GM18499 (cell line): ENCODE data around the gene CA4.
"Not testable (repeated sequence)": the region's sequence is repeated elsewhere in the genome, so short reads cannot be mapped to it uniquely, and the experiment has no call there.

ENCODE experiments used
- ATAC-seq: cut with Tn5 transposase; IDR thresholded peaks from one replicate; pipeline ENCODE4 v1.9.1; 2021; ENCODE audit warnings: moderate number of reproducible peaks; ENCODE audit not compliant: insufficient read depth, unreplicated experiment

CA4 gene

DNA sequence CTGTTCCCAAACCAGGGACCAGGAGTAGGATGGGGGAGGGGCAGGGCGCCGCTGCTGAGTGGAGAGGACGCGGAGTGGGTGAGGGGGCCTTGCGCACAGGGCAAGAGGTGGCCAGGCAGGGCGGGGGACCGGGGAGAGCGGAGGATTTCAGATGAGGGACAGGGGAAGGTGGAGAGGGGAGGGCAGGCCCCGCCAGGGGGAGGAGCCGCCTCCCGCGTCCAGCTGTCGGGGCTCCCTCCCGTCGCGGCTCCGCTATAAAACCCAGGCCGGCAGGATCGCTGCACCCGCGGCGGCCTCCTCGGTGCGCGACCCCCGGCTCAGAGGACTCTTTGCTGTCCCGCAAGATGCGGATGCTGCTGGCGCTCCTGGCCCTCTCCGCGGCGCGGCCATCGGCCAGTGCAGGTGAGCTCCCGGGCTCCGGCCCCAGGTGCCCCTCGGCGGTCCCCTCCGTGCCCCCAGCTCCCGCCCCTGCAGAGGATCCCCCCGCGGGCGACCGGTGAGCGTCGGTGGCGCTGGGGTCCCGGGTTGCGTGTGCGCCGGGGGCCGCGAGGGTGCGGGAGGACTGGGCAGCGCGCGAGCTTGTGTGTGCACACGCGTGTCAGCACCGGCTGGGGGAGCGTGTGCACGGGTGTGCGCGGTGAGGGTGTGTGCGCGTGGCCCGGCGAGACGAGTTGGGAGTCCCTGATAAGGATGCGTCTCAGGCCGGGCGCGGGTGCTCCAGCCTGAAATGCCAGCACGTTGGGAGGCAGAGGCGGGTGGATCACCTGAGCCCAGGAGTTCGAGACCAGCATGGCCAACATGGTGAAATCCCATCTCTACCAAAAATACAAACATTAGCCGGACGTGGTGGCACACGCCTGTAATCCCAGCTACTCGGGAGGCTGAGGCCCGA is at the start of gene CA4:
CA4 (plus strand) TSS at position 283 of the 892 bp plus-strand sequence; CDS start at position 345, 62 bp downstream.
- ATAC-seq = no peak

DNA sequence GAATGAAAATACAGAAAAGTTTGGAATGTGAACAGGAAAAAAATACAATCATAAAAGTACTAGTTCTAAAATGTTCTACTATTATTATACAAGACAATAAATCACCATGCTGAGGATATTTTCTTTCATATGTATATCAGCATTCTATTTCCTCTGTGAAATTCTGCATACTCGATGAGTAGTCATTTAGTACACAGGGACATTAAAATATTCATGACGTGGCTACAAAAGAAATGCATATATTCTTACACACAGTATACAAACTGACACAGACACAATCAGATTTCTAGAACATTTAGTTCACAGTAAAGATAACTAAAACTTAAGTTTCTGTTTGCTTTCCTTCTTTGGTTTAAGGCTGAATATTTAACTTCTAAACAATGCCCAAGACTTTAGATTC is 49.2 kb upstream of the CA4 start:
- not testable (repeated sequence) for ATAC-seq

DNA sequence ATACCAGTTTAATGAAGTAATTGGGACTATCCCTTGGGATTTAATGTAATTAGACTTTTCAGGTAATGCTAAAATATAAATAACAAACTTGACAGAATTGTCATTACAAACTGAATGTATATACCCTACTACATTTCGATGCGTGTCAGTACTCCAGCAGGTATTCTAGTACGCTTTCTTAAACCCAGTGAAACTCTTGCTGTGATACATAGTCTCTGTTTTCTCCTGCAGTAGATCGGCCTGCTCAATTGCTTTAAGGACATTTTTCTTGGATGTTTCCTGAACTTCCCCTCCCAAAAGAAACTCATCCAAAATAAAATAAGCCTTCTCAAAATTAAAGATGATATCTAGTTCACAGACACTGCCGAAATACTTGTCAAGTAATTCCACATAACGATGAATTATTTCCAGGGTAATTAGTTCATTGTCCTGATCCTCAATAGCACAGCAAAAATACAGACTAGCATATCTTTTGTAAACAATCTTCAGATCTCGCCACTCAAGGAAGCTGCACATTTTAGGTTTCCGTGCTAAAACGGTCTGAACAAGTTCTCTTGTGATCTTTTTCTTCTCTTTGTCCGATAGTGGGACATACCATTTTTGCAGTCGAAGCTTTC is 47.6 kb upstream of the CA4 start:
- not testable (repeated sequence) for ATAC-seq

DNA sequence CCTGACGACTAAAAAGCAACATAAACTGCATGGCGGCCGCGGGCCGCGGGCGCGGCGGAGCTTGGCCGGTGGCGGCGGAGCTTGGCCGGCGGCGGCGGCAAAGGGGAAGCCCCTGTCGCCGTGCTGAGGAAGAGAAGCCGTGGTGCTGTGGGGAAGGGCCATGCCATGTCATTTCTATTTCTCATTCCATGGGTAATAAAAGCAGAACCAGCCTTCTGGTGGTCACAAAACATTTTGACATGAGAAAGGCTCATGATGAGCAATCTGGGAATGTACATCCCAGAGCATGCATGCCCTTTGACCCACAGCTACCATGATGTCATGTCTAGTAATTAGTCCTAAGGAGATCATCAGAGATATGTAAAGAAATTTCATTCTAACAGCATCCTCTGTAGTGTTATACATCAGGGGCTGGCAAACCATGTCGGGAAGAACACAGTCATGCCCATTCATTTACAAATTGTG is 47.1 kb upstream of the CA4 start:
- ATAC-seq = no peak

DNA sequence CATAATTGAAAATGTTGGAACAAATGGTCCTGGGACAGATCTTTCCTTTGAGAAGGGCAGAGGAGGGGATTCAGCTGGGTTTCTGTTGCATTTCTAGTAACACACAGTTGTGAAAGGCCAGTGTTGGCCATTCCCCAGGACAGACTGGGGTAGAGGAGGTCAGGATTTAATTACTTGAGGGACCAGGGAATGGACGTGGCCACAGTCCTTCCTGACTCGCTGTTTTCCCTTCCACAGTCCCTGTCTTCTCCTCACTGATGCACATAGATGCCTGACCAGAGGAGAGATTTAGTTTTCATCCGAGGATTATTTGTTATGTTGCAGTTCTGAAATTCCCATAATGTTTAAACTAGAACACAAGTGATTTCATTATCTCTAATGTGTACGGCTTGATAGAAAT is 45.8 kb upstream of the CA4 start:
- no peak for ATAC-seq

DNA sequence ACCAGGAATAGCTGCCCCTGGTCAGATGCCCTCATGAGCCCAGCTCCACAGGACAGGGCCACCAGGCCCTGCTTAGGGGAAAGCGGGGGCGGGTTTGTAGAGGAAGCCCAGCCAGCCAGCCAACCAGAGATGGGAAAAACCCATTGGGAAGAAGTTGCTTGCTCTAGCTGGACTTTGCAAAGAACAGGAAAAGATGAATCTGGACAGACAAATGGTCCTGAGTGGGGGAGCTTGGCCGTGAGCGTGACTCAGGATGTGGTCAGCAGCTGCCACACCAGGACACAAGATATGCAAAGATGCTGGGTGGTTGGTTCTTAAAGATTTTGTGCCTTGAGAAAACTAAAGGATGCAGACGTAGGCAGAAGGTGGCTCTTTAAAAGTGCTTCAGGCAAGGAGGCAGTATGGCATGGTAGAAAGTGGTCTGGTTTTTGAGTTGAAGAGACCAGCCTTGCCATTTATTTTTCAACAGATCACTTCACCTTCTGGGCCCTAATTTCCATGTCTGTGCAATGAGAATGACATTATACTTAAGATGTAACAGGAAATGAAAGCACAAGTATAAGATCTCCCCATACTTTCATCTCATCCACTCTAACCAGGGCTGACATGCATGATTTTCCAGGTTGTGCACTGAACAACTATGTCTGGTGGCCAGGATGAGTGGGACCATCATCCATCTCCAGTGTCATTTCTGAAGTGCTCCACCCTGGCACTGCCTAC is 43.3 kb upstream of the CA4 start:
- ATAC-seq = no peak

DNA sequence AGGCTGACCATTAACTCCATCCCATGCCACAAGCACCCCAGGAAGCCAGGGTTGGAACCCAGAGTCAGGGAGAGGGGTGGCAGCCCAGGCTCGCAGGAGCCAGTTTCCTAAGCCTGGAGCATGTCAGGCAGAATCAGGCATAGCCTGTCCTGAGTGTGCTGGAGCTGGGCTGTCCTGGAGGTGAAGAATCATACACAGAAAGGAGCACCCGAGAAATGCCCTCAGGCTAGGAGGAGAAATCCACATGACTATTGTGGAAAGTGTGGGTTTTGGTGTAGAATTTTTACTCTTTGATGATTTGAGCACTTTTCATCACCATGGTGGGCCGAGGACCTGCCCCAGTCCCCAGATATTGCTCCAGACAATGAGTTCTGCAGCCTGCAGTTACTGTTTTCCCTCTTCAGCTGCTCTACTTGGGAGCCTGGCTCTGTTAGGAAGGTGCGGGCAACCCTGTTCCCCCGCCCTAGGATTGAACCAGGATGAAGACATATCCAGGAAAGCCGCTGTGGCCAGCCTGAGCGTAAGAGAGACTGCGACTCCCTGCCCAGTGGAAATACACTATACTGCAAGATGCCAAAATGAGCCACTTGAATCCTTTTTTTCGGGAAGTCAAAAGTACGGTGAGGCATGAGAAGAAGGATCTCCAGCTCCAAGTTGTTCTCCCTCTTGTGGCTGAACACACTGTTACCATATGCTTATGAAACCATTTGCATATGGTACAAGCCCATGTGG is 42.1 kb upstream of the CA4 start:
- no peak for ATAC-seq

DNA sequence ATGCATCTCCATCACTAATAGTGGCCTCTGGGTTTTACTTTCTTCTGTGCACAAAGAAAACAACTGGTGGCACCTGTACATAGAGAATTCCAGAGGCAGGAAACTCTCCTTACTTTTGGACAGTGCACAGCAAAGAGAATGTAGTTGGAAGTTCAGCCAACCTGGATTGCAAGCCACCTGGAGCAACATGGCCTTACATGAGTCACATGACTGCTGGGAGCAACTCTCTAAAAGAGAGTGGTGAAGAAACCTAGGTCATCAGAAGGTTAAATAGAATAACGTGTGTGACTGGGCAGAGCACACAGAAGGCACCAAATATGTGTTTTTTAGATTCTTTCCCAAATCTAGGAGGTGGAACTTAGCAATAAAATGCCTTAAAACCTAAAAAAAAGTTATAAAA is 41.5 kb upstream of the CA4 start:
- ATAC-seq = not testable (repeated sequence)

DNA sequence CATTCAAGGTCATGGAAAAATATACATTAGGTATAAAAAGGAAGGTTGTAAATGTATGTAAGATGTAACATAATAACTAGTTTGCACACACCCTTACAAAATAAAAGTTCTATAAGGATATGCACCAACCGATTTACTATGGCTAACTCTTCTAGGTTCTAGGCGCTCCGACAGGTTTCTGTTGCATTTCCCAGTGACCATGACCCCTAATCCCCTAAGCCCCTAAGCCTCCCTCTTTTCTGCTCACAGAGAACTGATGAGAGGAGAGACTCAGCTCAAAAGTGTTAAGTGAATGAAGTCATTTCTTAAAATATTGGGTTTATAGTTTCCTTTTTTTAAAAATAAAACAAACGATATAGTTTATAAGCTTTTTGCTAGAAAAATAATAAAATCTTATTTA is 41.1 kb upstream of the CA4 start:
- ATAC-seq = no peak

DNA sequence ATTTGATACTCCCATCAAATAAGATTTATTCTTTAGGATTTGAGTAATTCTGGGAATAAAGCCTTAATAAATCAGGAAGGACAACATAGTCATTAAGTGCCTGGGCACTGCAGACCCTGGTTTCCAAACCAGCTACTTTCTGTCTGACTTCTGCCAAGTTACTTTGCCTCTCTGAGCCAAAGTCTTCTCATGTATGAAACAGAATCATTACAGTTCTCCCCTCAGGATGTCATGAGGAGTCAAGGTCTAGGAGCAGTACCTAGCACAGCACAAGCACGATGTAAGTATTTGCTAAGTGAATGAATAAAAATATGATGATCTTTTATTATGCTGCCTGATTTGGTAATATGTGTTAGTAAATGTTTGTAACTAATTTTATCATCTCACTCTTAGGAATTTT is 40.6 kb upstream of the CA4 start:
- ATAC-seq = no peak

DNA sequence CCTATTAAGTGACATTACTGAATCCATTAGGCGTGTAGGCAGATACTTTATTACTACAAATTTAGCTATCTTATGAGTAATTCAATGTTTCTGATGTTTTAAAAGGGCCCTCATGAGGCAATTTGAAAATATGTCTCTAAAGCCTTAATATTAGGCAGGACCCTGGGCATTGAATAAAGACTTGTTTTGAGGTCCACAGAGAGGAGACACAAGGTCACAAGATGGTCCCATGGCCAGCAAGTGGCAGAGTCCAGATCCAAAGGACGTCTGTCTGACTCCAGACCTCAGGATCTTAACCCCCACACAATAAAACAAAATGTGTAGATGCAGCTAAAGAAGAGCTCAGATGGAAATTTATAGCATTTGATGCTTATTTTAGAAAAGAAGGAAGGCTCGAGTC is 39.2 kb upstream of the CA4 start:
- no peak for ATAC-seq

DNA sequence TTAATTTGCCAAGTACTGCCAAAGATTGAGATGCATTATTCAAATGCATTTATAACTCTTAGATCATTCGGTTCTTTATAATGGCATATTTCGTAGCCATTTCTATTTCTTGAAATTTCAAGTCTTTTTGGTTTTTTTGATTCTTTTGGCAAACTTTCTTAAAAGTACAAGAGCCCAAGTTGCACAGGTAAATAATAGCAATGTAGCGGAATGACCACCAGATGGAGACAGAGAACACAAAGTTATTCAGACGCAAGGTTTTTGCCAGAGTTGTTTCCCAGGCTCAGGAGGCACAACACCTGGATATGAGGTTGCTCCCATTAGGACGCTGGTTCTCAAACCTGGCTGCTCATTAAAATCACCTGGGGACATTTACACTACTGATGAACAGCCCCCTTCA is 38.1 kb upstream of the CA4 start:
- ATAC-seq = not testable (repeated sequence)

DNA sequence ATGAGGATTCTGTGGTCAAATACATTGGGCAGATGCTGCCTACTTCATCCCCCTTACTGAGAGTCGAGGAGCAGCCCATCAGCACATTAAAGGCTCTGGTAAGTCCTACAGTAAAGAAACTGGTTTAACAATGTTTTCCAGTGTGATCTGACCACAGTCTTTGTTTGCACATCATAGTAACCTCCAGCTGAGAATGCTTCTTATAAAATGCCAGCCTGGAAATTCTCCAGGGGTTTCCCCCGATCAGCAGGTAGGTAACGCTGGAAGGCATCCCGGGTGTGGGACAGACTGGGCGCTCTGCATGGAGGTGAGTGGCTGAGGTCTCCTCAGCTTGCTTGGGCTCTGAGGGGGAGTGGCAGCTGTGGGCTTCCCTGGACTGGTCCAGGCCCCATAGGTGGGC is 34.4 kb upstream of the CA4 start:
- not testable (repeated sequence) for ATAC-seq

DNA sequence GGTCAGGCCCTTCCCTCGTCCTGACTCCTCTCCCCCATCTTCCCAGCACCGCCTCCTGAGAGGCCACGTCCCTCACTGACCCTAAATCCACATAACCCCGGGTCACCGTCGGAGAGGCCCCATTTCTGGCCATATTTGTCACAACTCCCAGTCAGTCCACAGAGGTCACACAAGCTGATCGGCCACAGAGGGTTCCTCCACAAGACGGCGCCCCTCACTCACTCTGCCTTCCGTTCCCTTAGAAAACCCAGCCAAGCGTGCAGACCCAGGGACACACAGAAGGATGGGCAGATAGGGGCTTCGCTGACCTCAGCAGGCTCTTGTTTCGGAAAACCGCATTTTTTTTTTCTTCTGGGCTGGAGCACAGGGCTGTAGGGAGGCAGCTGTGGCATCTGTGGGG is 33.6 kb upstream of the CA4 start:
- ATAC-seq = not testable (repeated sequence)

DNA sequence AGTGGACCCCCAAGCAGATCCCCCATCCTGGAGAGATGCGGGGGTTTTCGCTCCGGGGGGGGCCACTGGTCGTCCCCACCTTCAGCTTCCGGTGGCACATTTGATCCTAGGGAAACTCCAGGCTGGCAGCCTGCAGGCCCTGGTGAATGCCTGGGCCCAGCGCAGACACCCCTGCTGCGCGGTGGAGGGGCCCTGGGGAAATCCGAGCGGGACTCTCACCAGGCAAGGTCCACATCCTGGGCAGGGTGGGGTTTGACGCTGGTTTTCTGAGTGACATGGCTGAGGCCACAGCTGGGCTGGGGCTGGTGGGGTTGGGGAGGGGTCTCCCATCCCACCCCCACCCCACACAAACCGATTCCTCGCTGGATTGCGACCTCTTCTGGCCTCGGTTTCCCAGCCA is 30.6 kb upstream of the CA4 start:
- ATAC-seq = not testable (repeated sequence)

DNA sequence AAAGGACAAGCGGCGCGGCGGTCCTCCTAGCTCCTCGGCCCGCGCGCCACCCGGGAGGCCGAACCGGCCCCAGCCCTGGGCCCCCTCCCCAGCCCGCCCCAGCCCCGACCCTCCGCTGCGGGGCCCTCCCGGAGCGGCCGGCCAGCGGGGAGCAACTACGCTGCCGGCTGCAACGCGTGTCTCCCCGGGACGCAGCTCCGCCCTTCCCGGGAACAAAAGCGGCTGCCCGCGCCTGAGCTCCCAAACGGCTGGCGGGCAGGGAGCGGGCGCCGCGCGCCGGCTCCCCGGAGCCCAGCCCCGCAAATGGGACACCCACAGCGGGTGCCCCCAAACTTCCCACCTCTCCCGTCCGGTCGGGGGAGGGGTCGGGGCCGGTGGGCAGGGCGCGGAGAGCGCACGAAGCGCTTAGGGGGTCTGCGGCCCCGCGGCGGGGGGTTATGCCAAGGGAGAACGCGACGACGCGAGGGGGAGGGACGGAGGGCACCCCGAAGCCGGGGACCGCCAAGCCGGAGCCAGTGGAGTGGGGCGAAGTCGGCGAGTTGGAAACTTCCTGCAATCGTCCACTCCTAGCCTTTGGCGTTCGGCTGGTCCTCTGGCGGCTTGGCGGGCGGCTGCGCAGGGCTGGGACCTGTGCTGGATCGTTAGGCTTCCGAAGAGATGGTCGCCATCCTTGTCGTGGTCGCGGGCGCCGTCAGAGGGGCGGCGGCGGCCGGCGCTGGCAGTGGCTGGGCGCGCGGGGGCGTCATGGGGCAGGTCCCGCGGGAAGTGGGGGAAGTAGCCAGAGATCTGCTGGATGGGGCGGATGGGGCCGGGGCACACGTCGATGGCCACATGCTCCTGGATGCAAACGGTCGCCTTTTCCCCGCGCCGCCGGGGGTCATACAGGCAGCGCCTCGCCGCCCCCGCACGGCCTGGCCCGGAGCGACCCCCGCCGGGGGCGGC is 29.7 kb upstream of the CA4 start:
- ATAC-seq = not testable (repeated sequence)

DNA sequence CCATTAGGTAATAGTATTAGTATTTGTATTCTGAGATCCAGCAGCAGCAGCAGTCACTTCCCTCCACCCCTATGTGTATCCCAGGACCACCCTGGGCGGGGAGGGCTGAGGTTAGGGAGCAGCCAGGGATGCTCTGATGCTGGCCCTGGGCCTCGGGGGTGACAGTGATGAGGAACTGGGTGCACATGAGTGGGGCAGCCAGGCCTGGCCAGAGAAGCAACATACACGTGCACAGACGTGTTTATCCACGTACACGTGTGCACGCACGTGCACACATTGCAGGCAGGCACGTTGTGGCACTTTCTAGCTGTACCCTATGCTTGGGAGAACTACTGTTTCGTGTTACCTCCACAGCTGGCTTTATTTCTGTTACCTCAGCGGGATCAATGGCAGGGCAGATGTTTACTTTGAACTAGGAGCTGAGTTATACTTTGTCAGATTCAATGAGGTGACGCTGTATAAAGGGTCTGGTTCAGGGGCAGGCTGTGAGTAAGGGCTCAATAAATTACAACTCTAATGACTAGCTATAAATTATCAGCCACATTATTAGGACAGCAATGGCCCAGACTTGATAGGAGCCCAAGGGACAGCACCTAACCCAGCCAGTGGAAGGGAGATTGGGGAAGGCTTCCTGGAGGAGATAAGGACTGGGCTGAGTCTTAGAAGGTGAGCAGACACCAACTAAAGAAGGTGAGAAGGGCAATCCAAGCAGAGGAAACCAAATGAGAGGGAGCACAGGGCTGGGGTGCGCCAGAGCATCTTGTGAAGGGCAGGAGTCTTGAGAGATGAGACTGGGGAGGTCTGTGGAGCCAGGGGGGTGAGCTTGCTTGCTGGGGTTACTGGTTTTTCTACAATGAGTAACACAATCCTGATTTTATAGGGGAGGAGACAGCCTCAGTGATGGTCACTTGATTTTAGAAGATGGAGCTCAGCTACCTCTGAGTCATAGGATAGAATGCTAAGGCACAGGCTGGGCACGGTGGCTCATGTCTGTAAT is 22.4 kb upstream of the CA4 start:
- no peak for ATAC-seq
